ENCODE data around the gene HSBP1.

The HSBP1 gene

GRCh38 chr16:83804366-83804765, 3.4 kb upstream of the HSBP1 start:
- no peak for DNase-seq

GRCh38 chr16:83806036-83806435, 1.7 kb upstream of the HSBP1 start:
- no peak for DNase-seq

- DNase-seq, result no peak
These were observed 1.0 kb upstream of the HSBP1 start for GRCh38 chr16:83806731-83807130.

- DNase-seq, result no peak
These were observed 460 bp upstream of the HSBP1 start for GRCh38 chr16:83807327-83807709.

- no peak for DNase-seq
These were observed 816 bp downstream of the HSBP1 start for GRCh38 chr16:83808573-83809014.

GRCh38 chr16:83809092-83809491, 1.3 kb downstream of the HSBP1 start:
- no peak for DNase-seq

- peak; percentile 60 for DNase-seq
These were observed 3.1 kb downstream of the HSBP1 start for GRCh38 chr16:83810901-83811300.

GRCh38 chr16:83813823-83814658, 6.3 kb downstream of the HSBP1 start:
- peak; percentile 86 for DNase-seq

GRCh38 chr16:83814659-83814985, 6.8 kb downstream of the HSBP1 start:
- no peak for DNase-seq

GRCh38 chr16:83817022-83817421, 9.2 kb downstream of the HSBP1 start:
- DNase-seq, result no peak

GRCh38 chr16:83818276-83818675, 10.5 kb downstream of the HSBP1 start:
- no peak for DNase-seq

- DNase-seq, result no peak
These were observed 11.6 kb downstream of the HSBP1 start for GRCh38 chr16:83819361-83819760.

- peak; percentile 77 for DNase-seq
These were observed 18.6 kb downstream of the HSBP1 start for GRCh38 chr16:83826146-83826913.

GRCh38 chr16:83830091-83830768, 22.5 kb downstream of the HSBP1 start:
- no peak for DNase-seq

GRCh38 chr16:83830769-83831455, 23.1 kb downstream of the HSBP1 start:
- DNase-seq, result peak; percentile 52

GRCh38 chr16:83831456-83831987, 23.7 kb downstream of the HSBP1 start:
- no peak for DNase-seq

- DNase-seq, result no peak
These were observed 26.1 kb downstream of the HSBP1 start for GRCh38 chr16:83833921-83834320.

- peak; percentile 67 for DNase-seq
These were observed 28.1 kb downstream of the HSBP1 start for GRCh38 chr16:83835586-83836566.

GRCh38 chr16:83837566-83837965, 29.8 kb downstream of the HSBP1 start:
- DNase-seq, result no peak

- DNase-seq, result no peak
These were observed 30.4 kb downstream of the HSBP1 start for GRCh38 chr16:83838151-83838550.

GRCh38 chr16:83839561-83839960, 31.8 kb downstream of the HSBP1 start:
- DNase-seq, result no peak
